Progenitor cell of endocrine pancreas (in vitro differentiated cells): Measurements from ENCODE around the gene MRPL37. TPM values are rescaled to one million over a fixed set of nuclear protein-coding genes. Genes with fewer than 3 reads are reported as not detected.
A peak's percentile ranks its signal among the peaks of the same experiment; 100 is the strongest.
"Not testable (repeated sequence)": the region's sequence is repeated elsewhere in the genome, so short reads cannot be mapped to it uniquely, and the experiment has no call there.

Source experiments
- DNase-seq: peaks from one replicate; pipeline ENCODE4 v3.0.0; 2021; ENCODE audit warnings: low spot score; ENCODE audit not compliant: unreplicated experiment
- H3K27ac Mint-ChIP-seq: 2 replicates; pipeline ENCODE4 v1.8.0; 2021; ENCODE audit warnings: mild to moderate bottlenecking, moderate library complexity, mixed read lengths
- H3K27me3 Mint-ChIP-seq: 2 replicates; pipeline ENCODE4 v1.8.0; 2021; ENCODE audit warnings: mixed read lengths
- H3K36me3 Mint-ChIP-seq: 2 replicates; pipeline ENCODE4 v1.8.0; 2022; ENCODE audit warnings: mixed read lengths; ENCODE audit not compliant: insufficient read depth
- H3K4me1 Mint-ChIP-seq: 2 replicates; pipeline ENCODE4 v1.8.0; 2021; ENCODE audit warnings: low read depth, mixed read lengths
- H3K4me3 Mint-ChIP-seq: 2 replicates; pipeline ENCODE4 v1.8.0; 2021; ENCODE audit warnings: low read depth, mild to moderate bottlenecking, moderate library complexity, mixed read lengths
- H3K9me3 Mint-ChIP-seq: 2 replicates; pipeline ENCODE4 v1.8.0; 2021; ENCODE audit warnings: low read depth, mixed read lengths
- total RNA-seq: library from RNA; stranded (reverse); gene quantifications from 2 replicates; pipeline ENCODE4 v1.2.1, GENCODE V29; 2021
- TF ChIP-seq, protein P1 (sequence below): fragments of 200-600 bp; sonication (generic); IDR thresholded peaks from one replicate; pipeline ENCODE4 v1.5.0; 2021; ENCODE audit warnings: antibody characterized with exemption, mild to moderate bottlenecking; ENCODE audit not compliant: unreplicated experiment

The MRPL37 gene
- total RNA-seq, 1 donor from 2014 or later, result 61.9 TPM

DNA sequence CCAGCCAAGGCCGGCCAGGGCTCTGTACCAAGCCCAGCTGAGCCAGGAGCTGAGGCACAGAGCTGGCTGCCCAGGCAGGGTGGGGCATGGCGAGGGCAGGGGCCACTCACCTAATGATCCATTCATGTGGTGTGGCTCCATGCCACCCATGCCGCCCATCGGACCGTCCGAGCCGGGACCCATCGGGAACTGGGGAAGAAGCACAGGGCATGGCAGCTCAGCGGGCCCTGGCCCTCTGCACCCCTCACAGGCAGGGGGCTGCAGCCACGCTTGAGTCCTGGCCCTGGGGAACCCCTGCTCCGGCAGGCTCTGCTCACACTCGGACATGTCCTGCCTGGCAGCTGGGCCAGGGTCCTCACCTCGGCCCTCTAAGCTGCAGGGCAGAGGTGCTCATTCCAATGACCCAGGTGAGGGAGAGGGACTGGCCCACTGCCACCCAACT lies 28.7 kb downstream of the MRPL37 start:
- H3K4me3 Mint-ChIP-seq, result no peak overlapping the region
- H3K27me3 Mint-ChIP-seq, result no peaks in the 10 kb centered on the region
- no peaks in the 10 kb centered on the region for H3K4me1 Mint-ChIP-seq
- DNase-seq, result no peak
- H3K9me3 Mint-ChIP-seq, result no peaks in the 10 kb centered on the region
- peaks cover 25% of the 10 kb centered on the region for H3K36me3 Mint-ChIP-seq
- TF ChIP-seq, protein P1, sequence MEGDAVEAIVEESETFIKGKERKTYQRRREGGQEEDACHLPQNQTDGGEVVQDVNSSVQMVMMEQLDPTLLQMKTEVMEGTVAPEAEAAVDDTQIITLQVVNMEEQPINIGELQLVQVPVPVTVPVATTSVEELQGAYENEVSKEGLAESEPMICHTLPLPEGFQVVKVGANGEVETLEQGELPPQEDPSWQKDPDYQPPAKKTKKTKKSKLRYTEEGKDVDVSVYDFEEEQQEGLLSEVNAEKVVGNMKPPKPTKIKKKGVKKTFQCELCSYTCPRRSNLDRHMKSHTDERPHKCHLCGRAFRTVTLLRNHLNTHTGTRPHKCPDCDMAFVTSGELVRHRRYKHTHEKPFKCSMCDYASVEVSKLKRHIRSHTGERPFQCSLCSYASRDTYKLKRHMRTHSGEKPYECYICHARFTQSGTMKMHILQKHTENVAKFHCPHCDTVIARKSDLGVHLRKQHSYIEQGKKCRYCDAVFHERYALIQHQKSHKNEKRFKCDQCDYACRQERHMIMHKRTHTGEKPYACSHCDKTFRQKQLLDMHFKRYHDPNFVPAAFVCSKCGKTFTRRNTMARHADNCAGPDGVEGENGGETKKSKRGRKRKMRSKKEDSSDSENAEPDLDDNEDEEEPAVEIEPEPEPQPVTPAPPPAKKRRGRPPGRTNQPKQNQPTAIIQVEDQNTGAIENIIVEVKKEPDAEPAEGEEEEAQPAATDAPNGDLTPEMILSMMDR, result no peak
- H3K27ac Mint-ChIP-seq, result no peak overlapping the region

- TF ChIP-seq, protein P1, result no peak
- Mint-ChIP-seq H3K4me1 (no peaks in the 10 kb centered on the region), H3K27me3 (no peaks in the 10 kb centered on the region), H3K36me3 (peaks cover 27% of the 10 kb centered on the region), H3K4me3 (no peak overlapping the region), H3K27ac (peak overlapping the region; percentile 80), H3K9me3 (no peaks in the 10 kb centered on the region)
- no peak for DNase-seq
Measured at GRCh38 chr1:54229281-54229891, 29.4 kb downstream of the MRPL37 start.

GRCh38 chr1:54230507-54231339 lies 30.8 kb downstream of the MRPL37 start:
- peaks cover 24% of the 10 kb centered on the region for H3K36me3 Mint-ChIP-seq

DNA sequence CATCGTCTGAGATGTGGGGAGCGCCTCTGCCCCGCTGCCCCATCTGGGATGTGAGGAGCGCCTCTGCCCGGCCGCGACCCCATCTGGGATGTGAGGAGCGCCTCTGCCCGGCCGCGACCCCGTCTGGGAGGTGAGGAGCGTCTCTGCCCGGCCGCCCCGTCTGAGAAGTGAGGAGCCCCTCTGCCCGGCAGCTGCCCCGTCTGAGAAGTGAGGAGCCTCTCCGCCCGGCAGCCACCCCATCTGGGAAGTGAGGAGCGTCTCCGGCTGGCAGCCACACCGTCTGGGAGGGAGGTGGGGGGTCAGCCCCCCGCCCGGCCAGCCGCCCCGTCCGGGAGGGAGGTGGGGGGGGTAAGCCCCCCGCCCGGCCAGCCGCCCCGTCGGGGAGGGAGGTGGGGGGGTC lies 33.2 kb downstream of the MRPL37 start:
- not testable (repeated sequence) for H3K9me3 Mint-ChIP-seq, H3K4me1 Mint-ChIP-seq, H3K27me3 Mint-ChIP-seq, H3K27ac Mint-ChIP-seq, DNase-seq, H3K4me3 Mint-ChIP-seq
- H3K36me3 Mint-ChIP-seq, result peaks cover 30% of the 10 kb centered on the region

More at GRCh38 chr1:54230507-54231339, 30.8 kb downstream of the MRPL37 start:
- no peaks in the 10 kb centered on the region for H3K4me1 Mint-ChIP-seq
- no peak for DNase-seq
- peak overlapping the region; percentile 5 for H3K27ac Mint-ChIP-seq
- TF ChIP-seq, protein P1, result no peak
- H3K27me3 Mint-ChIP-seq, result no peaks in the 10 kb centered on the region
- no peak overlapping the region for H3K4me3 Mint-ChIP-seq
- H3K9me3 Mint-ChIP-seq, result no peaks in the 10 kb centered on the region

- no peaks in the 10 kb centered on the region for H3K4me1 Mint-ChIP-seq
- no peaks in the 10 kb centered on the region for H3K9me3 Mint-ChIP-seq
- H3K27me3 Mint-ChIP-seq, result no peaks in the 10 kb centered on the region
- no peak overlapping the region for H3K4me3 Mint-ChIP-seq
- TF ChIP-seq, protein P1, result no peak
- DNase-seq, result no peak
- H3K36me3 Mint-ChIP-seq, result peaks cover 25% of the 10 kb centered on the region
- no peak overlapping the region for H3K27ac Mint-ChIP-seq
Measured at GRCh38 chr1:54234284-54234683, 34.3 kb downstream of the MRPL37 start.

GRCh38 chr1:54237586-54237985 lies 37.6 kb downstream of the MRPL37 start:
- Mint-ChIP-seq H3K4me3 (no peak overlapping the region), H3K9me3 (no peaks in the 10 kb centered on the region), H3K27ac (no peak overlapping the region), H3K36me3 (peaks cover 16% of the 10 kb centered on the region), H3K4me1 (no peaks in the 10 kb centered on the region), H3K27me3 (no peaks in the 10 kb centered on the region)
- no peak for DNase-seq
- TF ChIP-seq, protein P1, result no peak
